Measurements from ENCODE around the gene NT5C1B.

NT5C1B gene

GRCh38 chr2:18518116-18519111 lies 71.0 kb downstream of the NT5C1B start:
- DNase-seq (ENCODE audit: extremely low read depth, low read depth) = no peak
- TF ChIP-seq, protein P1, sequence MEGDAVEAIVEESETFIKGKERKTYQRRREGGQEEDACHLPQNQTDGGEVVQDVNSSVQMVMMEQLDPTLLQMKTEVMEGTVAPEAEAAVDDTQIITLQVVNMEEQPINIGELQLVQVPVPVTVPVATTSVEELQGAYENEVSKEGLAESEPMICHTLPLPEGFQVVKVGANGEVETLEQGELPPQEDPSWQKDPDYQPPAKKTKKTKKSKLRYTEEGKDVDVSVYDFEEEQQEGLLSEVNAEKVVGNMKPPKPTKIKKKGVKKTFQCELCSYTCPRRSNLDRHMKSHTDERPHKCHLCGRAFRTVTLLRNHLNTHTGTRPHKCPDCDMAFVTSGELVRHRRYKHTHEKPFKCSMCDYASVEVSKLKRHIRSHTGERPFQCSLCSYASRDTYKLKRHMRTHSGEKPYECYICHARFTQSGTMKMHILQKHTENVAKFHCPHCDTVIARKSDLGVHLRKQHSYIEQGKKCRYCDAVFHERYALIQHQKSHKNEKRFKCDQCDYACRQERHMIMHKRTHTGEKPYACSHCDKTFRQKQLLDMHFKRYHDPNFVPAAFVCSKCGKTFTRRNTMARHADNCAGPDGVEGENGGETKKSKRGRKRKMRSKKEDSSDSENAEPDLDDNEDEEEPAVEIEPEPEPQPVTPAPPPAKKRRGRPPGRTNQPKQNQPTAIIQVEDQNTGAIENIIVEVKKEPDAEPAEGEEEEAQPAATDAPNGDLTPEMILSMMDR (IDR thresholded peaks at IDR 0.05; ENCODE audit: low read depth, low read length) = no peak

GRCh38 chr2:18517386-18517785 lies 72.0 kb downstream of the NT5C1B start:
- TF ChIP-seq, protein P1 (IDR thresholded peaks at IDR 0.05; ENCODE audit: low read depth, low read length) = no peak
- DNase-seq (ENCODE audit: extremely low read depth, low read depth) = no peak

DNA sequence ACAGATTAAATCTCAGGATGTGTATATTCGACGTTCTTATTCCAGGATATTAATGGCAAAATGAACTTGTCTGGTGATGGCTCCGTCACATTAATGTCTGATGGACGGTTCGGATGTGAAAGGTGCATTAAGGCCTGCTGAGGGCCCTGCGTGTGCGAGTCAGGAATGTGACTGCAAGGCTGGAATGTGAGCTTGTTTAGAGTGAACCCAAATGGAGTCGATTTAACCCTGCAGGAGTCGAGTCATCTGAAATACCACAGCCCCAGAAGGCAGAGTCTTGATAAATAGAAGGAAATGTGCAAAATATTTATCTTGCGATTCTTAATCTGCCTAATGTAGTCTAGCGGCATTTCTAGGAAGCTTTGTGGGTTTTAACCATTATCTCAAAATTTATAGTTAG lies 73.3 kb downstream of the NT5C1B start:
- TF ChIP-seq, protein P1 (IDR thresholded peaks at IDR 0.05; ENCODE audit: low read depth, low read length) = no peak
- DNase-seq (ENCODE audit: extremely low read depth, low read depth) = no peak

DNA sequence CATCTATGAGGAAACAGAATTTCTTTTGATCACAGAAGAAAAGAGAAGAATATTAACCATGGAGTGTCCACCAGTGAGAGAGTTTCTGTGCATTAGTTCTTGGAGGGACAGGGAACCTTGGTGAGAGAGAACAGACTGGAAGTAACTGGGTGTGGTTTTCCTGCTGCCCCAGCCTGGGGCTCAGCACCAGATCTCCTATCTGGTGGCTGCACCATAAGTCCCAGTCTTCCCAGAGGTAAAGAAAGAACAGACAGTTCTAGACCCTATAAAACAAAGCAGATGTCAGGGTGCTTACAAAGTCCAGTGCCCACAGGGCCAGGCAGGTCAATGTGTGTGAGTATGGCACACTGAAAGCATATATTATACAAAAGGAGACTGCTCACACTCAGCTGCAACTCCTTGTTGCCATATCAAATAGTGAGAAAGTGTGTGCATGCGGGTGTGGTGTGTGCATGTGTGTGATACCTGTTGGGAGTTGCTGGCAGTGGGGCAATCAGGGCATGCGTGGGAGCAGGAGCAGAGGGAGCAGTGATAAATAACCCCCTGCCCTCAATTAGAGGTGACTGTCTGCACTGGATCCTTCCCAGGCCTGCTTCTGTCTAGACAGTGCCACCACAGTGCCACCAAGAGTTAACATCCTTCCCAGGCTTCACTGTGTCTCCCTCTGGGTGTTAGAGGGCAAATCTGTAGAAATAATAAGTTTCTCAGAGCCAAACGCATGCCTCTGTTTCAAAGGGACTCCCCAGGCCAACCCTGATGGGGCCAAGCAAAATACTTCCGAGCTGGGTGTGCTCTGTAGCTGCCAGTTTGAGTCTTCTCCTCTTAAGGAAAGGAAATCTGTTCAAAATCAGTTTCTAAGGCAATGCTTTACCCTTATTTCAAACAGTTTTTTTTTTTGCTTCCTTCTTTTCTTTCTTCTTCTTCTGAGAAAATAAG lies 74.6 kb downstream of the NT5C1B start:
- TF ChIP-seq, protein P1 (IDR thresholded peaks at IDR 0.05; ENCODE audit: low read depth, low read length) = no peak
- no peak for DNase-seq (ENCODE audit: extremely low read depth, low read depth)

All from AG09319 (cell line).